Measurements from ENCODE around the gene TAX1BP1.

TAX1BP1 gene

DNA sequence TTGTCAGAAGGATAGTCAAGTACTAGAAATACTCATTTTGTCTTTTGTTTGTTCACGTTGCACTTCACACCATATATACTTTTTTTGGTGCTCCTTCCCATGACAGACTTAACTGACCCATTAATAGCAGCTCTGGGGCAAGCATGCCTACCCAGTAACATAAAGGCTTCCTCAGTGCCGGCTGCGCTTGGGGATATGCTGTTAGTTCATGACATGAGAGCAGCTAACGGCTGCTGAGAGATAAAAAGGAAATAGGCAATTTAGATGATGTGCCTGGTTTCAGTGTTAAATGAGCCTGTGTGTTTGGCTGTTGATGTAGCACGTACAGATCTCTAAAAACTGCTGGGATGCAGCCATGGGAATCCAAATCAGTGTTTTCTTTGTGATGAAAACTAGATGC is 86.4 kb downstream of the TAX1BP1 start:
- in situ Hi-C loops (cut with MboI; ENCODE audit: low pct_unique_long_range_greater_than_20kb, low sequenced_read_pairs, unreplicated experiment) = no loop called here
- TF ChIP-seq, protein P1, sequence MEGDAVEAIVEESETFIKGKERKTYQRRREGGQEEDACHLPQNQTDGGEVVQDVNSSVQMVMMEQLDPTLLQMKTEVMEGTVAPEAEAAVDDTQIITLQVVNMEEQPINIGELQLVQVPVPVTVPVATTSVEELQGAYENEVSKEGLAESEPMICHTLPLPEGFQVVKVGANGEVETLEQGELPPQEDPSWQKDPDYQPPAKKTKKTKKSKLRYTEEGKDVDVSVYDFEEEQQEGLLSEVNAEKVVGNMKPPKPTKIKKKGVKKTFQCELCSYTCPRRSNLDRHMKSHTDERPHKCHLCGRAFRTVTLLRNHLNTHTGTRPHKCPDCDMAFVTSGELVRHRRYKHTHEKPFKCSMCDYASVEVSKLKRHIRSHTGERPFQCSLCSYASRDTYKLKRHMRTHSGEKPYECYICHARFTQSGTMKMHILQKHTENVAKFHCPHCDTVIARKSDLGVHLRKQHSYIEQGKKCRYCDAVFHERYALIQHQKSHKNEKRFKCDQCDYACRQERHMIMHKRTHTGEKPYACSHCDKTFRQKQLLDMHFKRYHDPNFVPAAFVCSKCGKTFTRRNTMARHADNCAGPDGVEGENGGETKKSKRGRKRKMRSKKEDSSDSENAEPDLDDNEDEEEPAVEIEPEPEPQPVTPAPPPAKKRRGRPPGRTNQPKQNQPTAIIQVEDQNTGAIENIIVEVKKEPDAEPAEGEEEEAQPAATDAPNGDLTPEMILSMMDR (IDR thresholded peaks at IDR 0.05; ENCODE audit: extremely low read depth, insufficient read depth, missing control alignments) = no peak
- no peak for DNase-seq (ENCODE audit: low spot score)

DNA sequence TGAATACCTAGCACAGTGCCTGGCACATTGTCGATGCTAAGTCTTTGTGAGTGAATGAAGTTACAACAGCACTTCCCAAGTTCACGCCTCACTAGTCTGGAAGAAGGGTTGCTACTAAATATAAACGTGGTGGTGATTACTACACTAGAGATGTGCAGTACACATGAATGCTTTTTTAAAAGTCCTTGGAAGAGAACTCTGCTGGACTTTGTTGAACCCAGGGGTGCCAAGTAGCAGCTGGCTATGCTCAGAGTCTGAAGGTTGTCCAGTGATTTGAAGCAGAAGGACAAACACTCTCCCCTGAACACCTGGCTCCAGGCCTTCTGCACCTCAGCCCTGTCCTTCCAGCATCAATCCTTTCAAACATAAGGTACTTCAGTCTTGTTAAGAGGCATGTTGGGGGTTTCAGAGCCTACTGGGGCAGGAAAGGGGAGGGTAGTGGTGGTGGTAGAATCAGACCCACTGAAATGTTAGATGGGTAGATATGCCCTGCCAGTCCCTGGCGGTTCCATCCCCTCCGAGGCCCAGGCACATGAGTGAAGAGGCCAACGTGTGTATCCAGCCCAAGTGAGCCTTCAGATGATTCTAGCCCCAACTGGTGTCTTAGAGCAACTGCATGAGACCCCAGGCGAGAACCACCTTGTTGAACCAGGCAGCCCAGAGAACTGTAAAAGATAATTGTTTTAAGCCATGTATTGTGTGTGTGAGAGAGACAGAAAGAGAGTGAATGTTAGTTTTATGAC is 94.4 kb downstream of the TAX1BP1 start:
- DNase-seq (ENCODE audit: low spot score) = no peak
- in situ Hi-C loops (cut with MboI; ENCODE audit: low pct_unique_long_range_greater_than_20kb, low sequenced_read_pairs, unreplicated experiment) = no loop called here
- TF ChIP-seq, protein P1 (IDR thresholded peaks at IDR 0.05; ENCODE audit: extremely low read depth, insufficient read depth, missing control alignments) = no peak

DNA sequence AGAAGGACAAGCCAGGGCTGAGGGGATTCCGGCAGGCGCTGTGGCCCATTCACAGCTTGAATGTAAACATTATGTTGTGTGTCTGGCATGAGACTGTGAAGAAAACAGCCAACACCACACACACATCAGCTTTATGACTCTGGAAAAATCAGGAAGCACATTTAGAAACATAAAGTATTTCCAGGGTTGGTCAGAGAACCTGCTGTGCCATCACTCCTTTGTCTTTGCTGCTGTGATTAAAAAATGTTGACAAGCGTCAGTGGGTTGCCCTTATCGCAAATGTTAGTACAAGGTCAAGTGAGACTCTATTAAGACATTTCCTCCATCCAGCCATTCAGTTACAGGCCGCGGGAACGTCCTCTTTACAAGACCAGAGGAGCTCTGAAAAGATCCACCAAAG is 95.4 kb downstream of the TAX1BP1 start:
- no peak for DNase-seq (ENCODE audit: low spot score)
- TF ChIP-seq, protein P1 (IDR thresholded peaks at IDR 0.05; ENCODE audit: extremely low read depth, insufficient read depth, missing control alignments) = no peak
- in situ Hi-C loops (cut with MboI; ENCODE audit: low pct_unique_long_range_greater_than_20kb, low sequenced_read_pairs, unreplicated experiment) = no loop called here

DNA sequence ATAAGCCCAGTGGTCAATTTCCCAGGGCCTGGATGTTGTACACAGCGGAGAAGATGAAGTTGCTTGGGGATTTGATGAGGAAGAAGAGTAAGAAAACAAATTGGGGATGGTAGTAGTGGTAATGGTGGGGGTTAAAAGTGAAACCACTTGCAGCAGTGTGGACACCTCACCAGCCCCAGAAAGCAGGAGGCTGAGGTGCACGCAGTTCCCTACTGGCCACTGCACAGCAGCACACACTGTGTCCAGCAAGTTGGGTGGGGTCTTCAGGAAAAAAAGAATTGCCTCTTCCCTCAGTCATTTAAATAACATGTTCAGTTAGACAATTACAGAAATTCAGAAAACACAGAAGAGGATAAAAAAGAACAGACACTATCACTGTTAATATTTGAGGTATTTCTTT is 96.6 kb downstream of the TAX1BP1 start:
- TF ChIP-seq, protein P1 (IDR thresholded peaks at IDR 0.05; ENCODE audit: extremely low read depth, insufficient read depth, missing control alignments) = no peak
- in situ Hi-C loops (cut with MboI; ENCODE audit: low pct_unique_long_range_greater_than_20kb, low sequenced_read_pairs, unreplicated experiment) = no loop called here

DNA sequence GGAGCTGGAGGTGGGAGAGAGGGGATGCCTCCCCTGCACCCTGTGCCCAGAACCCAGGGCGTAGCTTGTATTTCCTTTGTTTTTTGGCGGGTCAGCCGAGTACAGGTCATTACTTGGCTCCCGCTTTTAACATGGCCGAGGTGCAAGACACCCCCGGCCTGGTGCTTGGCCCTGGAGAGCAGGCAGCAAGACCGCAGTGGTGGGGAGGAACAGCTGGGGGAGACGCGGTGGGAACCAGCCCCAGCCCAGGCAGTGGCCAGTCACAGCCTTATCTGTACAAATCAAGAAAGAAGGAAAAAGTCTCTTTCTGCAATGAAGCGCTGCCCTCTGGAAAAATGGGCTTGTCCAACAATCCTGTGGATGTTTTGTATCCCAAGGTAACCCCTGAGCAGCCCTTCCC is 99.1 kb downstream of the TAX1BP1 start:
- TF ChIP-seq, protein P1 (IDR thresholded peaks at IDR 0.05; ENCODE audit: extremely low read depth, insufficient read depth, missing control alignments) = no peak
- DNase-seq (ENCODE audit: low spot score) = no peak
- in situ Hi-C loops (cut with MboI; ENCODE audit: low pct_unique_long_range_greater_than_20kb, low sequenced_read_pairs, unreplicated experiment) = no loop called here

More for the DNA sequence above, 96.6 kb downstream of the TAX1BP1 start:
- DNase-seq (ENCODE audit: low spot score) = no peak

DNA sequence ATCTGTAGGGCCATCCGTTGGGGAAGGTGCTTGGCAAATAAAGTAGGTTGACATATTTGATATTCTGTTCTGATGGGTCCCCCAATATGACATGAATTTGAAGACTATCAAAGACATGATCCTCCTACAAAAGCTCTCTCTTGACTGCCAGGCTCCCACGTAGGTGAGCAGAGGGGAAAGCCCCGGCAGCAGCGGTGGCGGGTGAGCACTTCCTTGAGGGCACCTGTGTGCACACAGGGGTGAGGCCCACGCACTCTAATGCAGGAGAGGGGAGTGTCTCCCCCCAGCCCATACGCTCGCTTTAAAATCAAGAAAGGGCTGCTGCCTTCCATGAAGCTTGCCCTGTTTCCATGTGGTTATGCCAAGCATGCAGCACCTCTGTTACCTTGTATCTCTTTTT is 100.4 kb downstream of the TAX1BP1 start:
- TF ChIP-seq, protein P1 (IDR thresholded peaks at IDR 0.05; ENCODE audit: extremely low read depth, insufficient read depth, missing control alignments) = no peak
- in situ Hi-C loops (cut with MboI; ENCODE audit: low pct_unique_long_range_greater_than_20kb, low sequenced_read_pairs, unreplicated experiment) = no loop called here
- no peak for DNase-seq (ENCODE audit: low spot score)
